HG02943 (cell line): ENCODE measurements around the gene SCP2D1.

ENCODE experiments used
- ATAC-seq: cut with Tn5 transposase; IDR thresholded peaks from one replicate; pipeline ENCODE4 v1.9.1; 2021; ENCODE audit warnings: mild to moderate bottlenecking, low read depth, moderate library complexity; ENCODE audit not compliant: unreplicated experiment

The SCP2D1 gene

DNA sequence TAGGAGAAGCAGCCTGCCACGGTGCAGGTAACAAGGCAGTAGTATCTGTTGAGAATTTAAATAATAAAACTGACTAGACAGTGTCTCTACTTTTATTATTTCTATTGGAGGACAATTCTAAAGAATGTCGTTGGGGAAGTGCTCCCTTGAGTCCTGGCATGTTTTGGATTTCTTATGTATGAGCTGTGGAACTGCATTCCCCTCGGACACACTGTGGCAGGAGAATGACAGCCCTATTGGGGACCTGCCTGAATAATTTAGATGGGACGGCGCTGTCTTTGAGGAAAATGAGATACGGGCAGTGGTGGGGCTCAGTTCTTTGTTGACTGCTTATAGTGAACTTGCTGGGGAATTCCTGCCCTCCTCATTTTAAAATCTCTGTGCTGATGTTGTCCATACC, 2.4 kb upstream of the SCP2D1 start:
- no peak for ATAC-seq

- ATAC-seq, result no peak
Measured at GRCh38 chr20:18811904-18812303, 1.7 kb upstream of the SCP2D1 start.

- no peak for ATAC-seq
Measured at GRCh38 chr20:18815194-18815942, 1.8 kb downstream of the SCP2D1 start.

DNA sequence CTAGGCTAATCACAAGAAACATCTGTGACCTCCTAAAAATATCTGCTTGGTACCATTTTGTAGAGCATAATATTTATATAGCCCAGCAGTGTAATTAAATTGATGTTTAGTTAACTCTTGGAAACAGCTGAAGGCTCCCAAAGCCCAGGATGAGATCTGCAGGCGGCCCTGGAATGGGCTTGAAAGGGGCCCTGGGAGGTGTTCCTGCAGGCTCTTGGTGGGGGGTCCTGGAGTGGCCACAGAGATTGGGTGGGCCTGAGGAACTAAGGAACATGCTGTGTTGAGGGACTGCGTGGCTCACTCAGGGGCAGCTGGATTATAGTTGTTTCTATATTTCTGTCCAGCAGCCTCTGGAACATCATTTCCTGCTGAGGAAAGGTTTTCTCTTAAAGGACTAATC, 9.2 kb downstream of the SCP2D1 start:
- ATAC-seq, result no peak

- ATAC-seq, result no peak
Measured at GRCh38 chr20:18831830-18832499, 18.4 kb downstream of the SCP2D1 start.

DNA sequence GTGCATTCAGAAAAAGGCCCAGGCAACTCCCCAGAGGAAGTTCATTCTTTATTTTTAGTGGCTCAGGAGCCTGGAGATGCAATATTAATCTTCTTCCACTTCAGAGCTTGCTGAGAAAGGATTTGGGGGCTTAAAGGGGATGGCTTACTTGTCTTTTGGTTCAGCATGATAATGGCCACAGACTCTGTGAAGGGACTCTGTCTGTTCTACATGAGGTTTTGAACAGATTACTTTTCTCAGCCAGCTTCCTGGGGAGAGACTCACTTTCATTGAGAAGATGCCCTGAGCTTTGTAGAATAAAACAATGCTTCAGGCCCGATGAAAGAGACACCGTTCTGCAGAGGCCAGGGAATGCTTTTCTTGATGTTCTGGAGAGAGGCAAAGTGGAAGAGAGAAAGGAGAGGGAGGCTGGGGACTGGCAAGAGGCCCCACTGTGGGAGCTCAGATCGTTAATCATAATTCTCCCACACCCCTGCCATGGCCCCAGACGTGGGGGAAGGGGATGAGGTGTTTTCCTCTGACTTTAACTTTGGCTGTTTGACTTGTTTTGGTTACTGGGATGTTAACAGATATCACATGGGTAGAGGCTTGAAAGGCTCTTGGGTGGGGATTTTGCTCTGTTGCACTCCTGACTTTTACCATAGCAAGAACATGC, 19.1 kb downstream of the SCP2D1 start:
- no peak for ATAC-seq

DNA sequence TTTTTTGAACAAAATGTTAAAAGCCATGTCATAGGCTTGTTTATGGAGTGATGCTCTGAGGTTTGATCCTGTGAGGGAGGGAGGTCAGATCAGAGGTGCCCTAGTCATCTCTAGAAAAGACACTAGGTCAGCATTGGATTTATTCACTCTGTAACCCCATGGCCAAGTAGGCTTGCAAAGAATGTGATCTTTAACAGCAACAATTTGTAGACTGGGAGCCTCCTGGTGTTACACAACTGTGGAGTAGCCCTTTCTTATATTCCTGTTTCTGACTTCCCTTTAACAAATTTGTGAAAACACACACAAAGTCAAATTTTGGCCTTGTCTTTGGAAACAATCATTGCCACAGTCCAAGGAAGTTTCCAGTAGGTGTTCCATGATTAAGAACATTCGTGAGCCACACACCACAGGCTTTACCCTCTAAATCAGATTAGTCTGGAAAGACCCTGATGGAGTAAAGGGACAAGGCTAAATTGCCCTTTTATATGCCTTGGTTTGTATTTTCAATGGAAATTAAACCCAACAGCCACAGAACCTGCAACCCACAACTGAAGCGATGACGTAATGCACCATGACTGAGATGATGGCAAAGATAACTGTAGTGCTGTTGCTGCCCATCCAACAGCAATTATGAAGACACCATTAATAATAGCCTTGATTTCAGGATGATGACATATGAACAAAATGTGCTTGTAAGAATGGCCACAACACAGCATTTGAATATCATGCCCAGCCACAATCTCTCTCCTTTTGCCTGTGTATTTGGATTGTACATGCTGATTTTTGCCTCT, 22.1 kb downstream of the SCP2D1 start:
- ATAC-seq, result no peak

DNA sequence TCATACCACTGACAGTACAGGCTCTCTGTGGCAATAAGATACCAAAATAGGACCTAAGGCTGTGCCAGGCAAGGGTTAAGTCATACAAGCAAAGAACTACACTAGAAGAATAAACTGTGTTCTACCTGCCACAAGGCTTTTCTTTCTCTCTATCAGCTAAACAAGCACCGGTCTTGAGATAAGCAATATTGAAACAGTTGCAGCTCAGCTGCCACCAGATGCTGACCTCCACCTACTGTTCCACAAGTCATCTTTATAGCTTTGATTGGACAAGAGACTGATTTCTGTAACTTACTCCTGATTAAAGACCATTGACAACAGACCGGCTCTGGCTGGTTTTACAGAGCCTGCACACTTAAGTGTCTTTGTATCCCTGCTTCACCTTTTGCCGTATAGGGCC, 24.1 kb downstream of the SCP2D1 start:
- ATAC-seq, result no peak

GRCh38 chr20:18839507-18840247, 26.1 kb downstream of the SCP2D1 start:
- no peak for ATAC-seq

DNA sequence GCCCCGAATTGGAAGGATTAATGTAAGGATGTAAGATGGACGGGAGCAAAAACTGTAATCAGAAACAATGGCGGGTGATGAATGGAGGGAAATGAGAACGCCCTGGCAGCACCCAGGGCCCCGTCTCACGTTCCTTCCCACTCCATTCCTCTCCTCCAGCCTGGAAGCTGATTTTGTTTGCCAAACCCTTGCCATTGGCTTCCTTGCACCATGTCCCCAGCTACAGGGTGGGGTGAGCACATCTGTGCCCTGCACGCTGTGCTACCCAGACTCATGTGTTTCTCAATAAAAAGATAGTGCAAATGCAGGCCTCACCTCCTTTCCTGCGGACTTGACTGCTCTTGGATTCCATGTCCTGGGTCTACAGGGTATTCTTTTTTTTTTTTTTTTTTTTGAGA, 26.7 kb downstream of the SCP2D1 start:
- ATAC-seq, result no peak

DNA sequence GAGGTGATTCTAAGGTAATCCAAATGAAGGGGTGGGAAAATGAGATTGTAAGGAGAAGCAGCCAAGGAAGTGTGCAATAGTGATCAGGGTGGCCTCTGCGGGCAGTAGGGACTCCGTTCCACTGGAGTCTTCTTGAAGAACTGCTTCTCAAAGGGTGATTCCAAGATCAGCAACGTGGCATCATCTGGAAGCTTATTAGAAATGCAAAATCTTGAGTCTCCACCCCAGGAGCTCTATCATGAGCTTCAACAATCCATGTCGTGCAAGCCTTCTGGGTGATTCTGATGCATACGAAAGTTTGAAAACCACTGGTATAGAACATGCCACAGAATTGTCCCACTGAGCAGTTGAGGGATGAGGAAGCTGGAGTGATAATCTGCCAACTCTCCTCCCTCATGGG, 31.4 kb downstream of the SCP2D1 start:
- no peak for ATAC-seq

DNA sequence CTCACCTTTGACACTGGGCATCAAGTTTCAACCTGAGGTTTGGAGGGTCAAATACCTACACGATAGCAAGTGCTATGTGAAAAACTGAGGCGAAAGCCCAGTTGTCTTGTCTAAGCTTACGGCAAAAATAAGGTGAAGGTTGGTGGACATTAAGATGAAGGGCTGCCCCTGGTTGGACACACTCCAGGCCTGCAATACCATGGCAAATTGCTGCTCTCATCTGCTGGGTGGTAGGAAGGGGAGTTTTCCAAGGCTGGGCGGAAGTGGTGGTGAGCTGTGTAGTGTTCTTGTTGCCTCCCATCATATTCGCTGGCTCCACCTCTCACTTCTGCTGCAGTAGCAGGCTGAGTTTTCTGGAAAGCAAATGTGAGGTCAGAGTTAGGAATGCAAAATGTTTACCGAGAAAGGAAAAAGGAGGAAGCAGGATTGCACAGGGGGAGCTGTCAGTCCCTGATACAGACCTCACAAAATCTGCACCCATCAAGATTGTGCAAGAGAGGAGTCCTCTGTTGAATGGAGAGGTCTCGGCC, 33.7 kb downstream of the SCP2D1 start:
- no peak for ATAC-seq

GRCh38 chr20:18849131-18849530, 35.5 kb downstream of the SCP2D1 start:
- ATAC-seq, result no peak

DNA sequence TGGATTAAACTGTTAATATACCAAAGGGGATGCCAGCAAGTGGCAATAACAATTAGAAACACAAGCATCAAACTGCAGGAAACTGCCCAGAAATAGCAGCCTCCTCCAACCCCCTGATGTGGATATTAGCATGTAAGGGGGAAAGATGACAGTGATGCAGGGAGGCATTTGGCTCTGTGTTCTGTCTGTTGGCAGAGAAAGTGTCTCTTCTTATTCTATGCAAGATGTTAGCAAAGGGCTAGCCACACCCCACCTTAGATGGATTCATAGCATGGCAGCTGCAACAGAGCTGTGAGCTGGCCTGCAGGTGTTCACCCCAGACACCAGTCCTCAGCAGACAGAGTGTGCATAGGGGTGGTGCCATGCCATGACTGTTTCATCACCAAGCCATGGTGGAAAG, 38.0 kb downstream of the SCP2D1 start:
- no peak for ATAC-seq

- no peak for ATAC-seq
Measured at GRCh38 chr20:18852318-18852717, 38.7 kb downstream of the SCP2D1 start.

DNA sequence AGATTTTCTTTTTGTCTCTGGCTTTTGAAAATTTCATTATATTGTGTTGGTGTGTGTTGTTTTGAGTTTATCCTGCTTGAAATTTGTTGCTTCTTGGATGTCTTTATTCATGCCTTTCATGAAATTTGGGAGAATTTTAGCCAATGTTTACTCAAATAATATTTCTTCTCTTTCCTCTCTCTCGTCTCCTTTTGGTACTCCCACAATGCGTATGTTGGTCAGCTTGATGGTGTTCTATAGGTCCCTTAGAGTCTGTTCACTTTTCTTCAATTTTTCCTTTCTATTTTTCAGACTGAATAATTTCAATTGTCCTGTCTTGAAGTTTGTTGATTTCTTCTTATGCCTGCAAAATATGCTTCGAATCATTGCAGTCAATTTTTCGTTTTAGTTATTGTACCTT, 39.6 kb downstream of the SCP2D1 start:
- no peak for ATAC-seq

DNA sequence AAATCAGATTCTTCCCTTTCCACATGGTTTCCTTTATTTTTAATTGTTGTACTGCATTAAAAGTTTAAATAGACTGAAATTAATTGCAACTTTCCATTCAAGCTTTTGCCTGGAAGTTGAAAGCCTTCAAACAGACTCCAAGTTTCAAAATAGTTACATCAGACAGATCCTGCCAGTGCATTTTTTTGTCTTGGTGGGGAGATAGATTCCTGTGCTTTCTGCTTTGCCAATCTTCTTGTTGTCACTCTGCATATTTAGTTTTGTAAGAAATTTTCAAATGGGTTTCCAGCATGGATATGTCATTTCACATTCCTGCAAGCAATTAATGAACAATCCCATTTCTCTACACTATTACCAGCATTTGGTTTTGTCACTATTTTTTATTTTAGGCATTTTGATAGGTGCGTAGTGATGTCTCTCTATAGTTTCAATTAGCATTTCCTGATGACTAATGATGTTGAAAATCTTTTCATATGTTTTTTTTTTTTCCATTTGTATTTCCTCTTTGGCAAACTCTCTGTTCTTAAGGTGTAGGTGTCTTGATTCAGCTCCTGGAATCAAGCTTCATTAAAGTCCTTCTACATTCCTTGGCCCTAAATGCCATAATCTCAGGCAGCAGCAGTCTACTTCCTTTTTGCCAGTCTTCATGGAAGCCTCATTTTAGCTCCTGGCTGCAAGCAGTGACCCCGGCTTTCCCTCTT, 40.5 kb downstream of the SCP2D1 start:
- ATAC-seq, result no peak

- no peak for ATAC-seq
Measured at GRCh38 chr20:18855882-18856281, 42.3 kb downstream of the SCP2D1 start.

DNA sequence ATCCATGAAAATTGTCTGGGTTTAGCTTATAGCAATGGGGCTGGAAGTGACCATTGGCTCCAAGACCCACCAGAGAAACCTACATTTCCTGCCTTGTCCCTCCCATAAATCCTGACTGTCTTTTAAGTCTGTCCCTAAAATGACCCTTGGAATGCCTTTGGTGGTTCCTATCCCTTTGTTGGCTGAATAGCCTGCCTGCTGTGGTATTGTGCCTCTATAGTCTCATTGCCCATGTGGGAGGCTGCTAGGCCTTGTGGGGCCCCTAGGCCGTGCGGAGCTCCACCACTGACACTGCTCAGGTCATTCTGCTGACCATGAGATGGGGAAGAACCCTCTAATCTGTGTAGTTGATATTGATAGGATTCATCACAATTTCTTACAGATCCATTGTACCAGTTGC, 43.3 kb downstream of the SCP2D1 start:
- ATAC-seq, result no peak
